Activated CD8-positive, alpha-beta memory T cell treated with anti-CD3 and anti-CD28 coated beads, Interleukin-2, amount 50 U/mL, for 1 hour (primary cell): ENCODE measurements around the gene SLC38A6.
"Not testable (repeated sequence)": the region's sequence is repeated elsewhere in the genome, so short reads cannot be mapped to it uniquely, and the experiment has no call there.

Experiments used
- DNase-seq: peaks from one replicate; pipeline ENCODE4 v3.0.0-alpha.2; 2020; ENCODE audit errors: extremely low read depth

SLC38A6 gene

GRCh38 chr14:61051051-61051450, 70.0 kb downstream of the SLC38A6 start:
- DNase-seq: no peak

DNA sequence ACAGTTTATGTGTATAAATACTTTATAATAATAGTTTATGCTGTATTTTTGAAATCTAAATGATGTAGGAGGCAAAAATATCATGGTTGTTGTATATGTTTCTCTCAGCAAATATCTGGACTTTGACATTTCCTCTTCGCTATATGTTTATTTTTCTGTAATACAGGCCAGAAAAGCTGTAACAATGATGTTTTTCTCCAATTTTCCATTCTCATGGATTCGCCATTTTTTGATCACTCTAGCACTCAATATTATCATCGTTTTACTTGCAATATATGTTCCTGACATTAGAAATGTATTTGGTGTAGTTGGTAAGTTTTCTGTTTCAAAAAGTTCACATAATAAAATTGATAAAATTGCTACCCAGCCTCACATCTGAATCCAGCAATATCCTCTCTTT, 70.6 kb downstream of the SLC38A6 start:
- no peak for DNase-seq

DNA sequence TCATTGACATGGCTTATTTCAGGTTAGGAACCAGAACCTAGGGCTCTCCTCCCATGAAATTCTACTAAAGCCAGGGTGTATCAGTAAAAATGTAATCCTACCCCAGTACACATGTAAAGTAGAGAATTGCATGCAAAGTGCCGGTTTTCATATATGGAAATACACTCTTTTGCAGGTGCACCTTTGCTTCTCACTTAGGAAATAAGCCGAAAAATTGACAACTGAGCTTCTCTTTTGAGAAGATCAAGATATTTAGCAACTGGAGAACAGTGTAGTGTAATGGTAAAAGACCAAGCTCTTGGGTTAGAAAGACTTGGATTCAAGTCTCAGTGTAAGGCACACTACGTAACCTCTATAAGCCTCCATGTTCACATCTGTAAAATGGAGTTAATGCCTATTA, 82.4 kb downstream of the SLC38A6 start:
- no peak for DNase-seq

GRCh38 chr14:61064210-61064609, 83.2 kb downstream of the SLC38A6 start:
- DNase-seq: no peak

DNA sequence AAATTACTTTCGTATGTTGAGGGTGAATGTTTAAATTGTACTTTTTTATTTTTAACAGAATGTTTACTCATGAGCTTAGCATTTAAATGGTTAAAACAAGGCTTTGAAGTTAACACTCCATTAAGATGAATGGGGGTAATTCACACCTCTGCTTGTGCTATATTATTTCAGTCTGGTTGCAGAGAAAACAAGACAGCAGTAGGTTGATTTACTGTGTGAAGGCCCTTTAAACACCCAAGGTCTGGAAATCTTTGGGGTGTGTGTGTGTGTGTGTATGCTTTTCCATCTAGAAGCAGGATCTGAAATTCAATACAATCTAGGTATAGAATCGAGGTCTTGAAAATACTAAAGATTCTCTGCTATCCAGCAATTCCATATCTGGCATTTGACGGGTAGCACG, 83.8 kb downstream of the SLC38A6 start:
- no peak for DNase-seq

GRCh38 chr14:61065656-61066055, 84.6 kb downstream of the SLC38A6 start:
- no peak for DNase-seq

GRCh38 chr14:61072442-61072841, 91.4 kb downstream of the SLC38A6 start:
- not testable (repeated sequence) for DNase-seq

DNA sequence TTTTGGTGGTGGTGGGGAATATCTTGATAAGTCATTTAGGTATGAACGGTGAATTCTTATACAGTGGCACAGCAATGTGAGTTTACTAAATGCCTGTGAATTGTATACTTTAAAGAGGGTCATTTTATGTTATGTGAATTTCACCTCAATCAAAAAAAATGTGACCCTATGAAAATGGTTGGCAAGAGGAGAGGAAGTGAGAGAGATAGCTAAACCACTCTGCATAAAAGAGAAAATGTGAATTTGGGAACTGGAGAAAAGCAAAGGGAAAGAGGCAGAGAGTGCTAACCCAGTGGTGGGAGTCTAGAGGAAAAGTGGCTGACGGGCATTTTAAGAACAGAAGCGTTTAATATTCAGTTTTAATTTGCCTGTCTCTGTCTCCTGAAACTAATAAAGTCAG, 93.8 kb downstream of the SLC38A6 start:
- no peak for DNase-seq

DNA sequence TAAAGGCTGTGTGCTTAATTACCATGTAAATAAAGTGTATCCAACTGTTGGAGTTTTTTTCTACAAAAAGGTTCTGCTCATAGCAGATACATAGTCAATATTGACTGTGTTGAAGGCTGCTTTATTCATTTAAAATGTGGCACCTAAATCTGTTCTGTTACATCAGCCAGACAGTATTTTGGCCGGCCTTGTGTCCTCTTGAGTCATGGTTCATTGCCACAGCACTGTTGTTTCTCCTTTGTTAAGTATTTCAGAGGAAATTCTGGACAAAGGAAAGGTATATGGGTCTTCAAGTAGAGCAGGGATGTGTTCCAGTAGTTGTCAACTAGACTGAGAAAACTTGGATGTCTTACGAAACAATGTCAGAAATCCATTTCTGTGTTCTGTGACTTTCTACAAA, 95.5 kb downstream of the SLC38A6 start:
- no peak for DNase-seq

DNA sequence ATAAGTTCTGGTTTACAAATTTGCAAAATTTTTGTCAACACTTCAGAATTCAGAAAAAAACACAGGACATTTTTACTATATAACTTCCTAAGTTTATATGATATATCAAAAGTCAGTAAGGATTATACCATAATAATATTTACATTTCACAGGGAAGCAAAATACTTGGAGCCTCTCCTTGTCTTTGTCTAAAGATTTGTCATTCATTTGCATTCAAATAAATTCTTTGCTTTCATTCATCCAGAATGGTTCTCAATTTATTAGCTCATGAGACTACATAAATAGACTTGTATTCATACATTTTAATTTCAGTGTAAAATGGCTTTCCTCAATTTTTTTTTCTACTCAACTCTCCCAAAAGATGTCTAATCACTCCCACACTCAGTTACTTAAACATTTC, 96.4 kb downstream of the SLC38A6 start:
- no peak for DNase-seq

DNA sequence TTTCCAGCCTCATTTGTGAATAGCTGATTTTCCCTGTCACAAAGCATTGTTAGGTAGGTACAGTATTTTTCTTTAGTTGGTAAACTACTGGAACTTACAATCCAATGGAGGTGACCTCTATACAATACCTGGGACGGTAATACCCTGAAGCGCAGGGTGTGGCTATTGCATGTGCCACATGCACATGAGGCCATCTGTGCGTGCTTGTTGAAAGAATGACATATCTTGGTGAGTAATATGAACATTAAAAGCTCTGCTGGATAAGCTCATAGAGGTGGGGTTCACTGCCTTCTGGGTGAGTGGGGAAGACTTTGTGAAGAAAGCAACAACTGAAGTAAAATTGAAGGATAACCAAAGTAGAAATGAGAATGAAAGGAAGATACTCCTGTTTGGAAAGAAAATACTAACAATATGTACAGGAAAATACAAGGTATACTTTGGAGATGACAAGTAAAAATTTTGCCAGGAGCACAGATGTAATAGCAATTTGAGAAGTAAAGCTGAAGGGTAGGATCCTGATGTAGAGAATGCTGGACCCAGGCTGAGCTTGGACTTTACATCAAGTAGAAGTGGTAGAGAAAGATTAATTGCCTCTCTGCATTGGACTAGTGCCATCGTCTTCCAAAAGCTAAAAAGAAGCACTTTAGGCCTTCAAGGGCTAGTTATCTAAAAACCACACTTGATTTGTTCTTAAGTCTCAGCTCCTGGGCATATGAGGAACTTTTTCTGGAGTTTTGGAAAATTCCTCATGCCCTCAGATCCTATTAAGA, 97.1 kb downstream of the SLC38A6 start:
- no peak for DNase-seq

GRCh38 chr14:61080591-61081010, 99.6 kb downstream of the SLC38A6 start:
- no peak for DNase-seq

DNA sequence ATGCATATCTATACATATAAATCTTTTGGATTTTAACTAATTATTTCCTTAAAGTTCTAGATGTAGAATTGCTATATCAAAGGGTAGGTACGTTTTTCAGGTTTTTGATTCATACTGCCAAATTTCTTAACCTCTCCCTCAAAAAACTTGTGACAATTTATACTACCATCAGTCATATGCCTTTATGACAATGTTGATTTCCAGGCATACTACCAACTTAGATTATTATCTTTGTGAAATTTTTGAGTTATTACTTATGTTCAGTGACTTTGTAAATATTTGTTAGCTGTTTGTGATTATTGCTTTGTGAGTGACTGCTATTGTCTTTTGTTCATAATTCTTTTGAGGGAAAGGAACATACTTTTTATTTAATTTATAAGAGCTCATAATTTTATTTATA, 107.0 kb downstream of the SLC38A6 start:
- no peak for DNase-seq

- no peak for DNase-seq
Measured at GRCh38 chr14:61089126-61089750, 108.2 kb downstream of the SLC38A6 start.

- no peak for DNase-seq
Measured at GRCh38 chr14:61090432-61091216, 109.6 kb downstream of the SLC38A6 start.

GRCh38 chr14:61091657-61092273, 110.7 kb downstream of the SLC38A6 start:
- no peak for DNase-seq

- DNase-seq: not testable (repeated sequence)
Measured at GRCh38 chr14:61098096-61098495, 117.1 kb downstream of the SLC38A6 start.

GRCh38 chr14:61098721-61099120, 117.7 kb downstream of the SLC38A6 start:
- no peak for DNase-seq

DNA sequence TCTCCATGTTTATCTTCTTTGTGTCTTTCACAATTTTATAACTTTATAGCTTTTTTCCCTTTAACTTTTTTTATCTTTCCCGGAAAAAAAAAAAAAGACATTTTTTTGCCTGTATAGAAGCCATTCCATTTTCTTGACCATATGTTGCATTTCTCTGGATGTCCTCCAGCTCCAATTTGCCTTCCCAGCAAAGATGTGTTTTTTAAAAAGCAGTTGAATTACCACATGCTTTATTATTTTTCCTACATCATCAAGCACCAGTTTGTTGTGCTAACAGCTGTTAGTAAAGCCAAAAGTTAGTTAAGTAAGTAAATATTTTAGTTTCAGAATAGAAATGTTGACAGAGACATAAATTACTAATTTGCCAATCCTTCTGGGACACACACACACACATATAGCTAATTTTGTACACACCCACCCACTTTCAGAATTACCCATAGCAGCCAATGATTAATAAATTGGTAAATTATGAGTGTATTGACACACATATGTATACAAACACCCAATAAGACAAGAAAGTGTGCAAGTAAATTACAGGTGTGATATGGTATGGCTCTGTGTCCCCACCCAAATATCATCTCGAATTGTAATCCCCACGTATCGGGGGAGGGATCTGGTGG, 118.3 kb downstream of the SLC38A6 start:
- DNase-seq: no peak

- no peak for DNase-seq
Measured at GRCh38 chr14:61101803-61102548, 120.9 kb downstream of the SLC38A6 start.
